Fibroblast of lung (primary cell): Measurements from ENCODE around the gene HOXD11. TPM values are rescaled to one million over a fixed set of nuclear protein-coding genes. Genes with fewer than 3 reads are reported as not detected.
A peak's percentile ranks its signal among the peaks of the same experiment; 100 is the strongest.

Experiments
- DNase-seq, 2 donors: peaks; one replicate each; pipeline versions ENCODE4 v3.0.0 to v3.0.0-alpha.2; 2010; ENCODE audit warnings: low read depth in 2 of 2
- H2AFZ ChIP-seq: 2 replicates; pipeline ENCODE4 v1.5.1; 2012; ENCODE audit warnings: low read length, control low read depth, inconsistent platforms
- H3K27ac ChIP-seq: 2 replicates; pipeline ENCODE4 v1.5.1; 2011; ENCODE audit warnings: low read length, control low read depth; ENCODE audit not compliant: insufficient read depth
- H3K27me3 ChIP-seq: 2 replicates; pipeline ENCODE4 v1.5.1; 2011; ENCODE audit warnings: mild to moderate bottlenecking, low read length; ENCODE audit not compliant: control insufficient read depth, insufficient read depth
- H3K36me3 ChIP-seq: 2 replicates; pipeline ENCODE4 v1.5.1; 2011; ENCODE audit warnings: low read length; ENCODE audit not compliant: control insufficient read depth, insufficient read depth
- H3K4me1 ChIP-seq: 2 replicates; pipeline ENCODE4 v1.5.1; 2011; ENCODE audit warnings: low read length; ENCODE audit not compliant: control insufficient read depth, insufficient read depth; ENCODE audit errors: extremely low read depth
- H3K4me2 ChIP-seq: 2 replicates; pipeline ENCODE4 v1.5.1; 2011; ENCODE audit warnings: low read length, control low read depth; ENCODE audit not compliant: insufficient read depth; ENCODE audit errors: extremely low read depth
- H3K4me3 ChIP-seq, 4 experiments: fragments of 200-600 bp in 1 of 4; sonication (generic) in 1 of 4; replicated peaks in 1 of 4; 2 replicates each; pipeline ENCODE4 v1.5.1; 2011 to 2016; ENCODE audit warnings: low read length in 4 of 4, low read depth in 3 of 4, mild to moderate bottlenecking in 3 of 4, control low read depth in 2 of 4, inconsistent platforms in 1 of 4, mixed read lengths in 1 of 4; ENCODE audit not compliant: insufficient read depth in 1 of 4; ENCODE audit errors: control extremely low read depth in 1 of 4
- H3K79me2 ChIP-seq: 2 replicates; pipeline ENCODE4 v1.5.1; 2012; ENCODE audit warnings: mild to moderate bottlenecking, low read length, inconsistent platforms; ENCODE audit not compliant: control insufficient read depth, insufficient read depth
- H3K9ac ChIP-seq: 2 replicates; pipeline ENCODE4 v1.5.1; 2011; ENCODE audit warnings: mild to moderate bottlenecking, low read length, control low read depth; ENCODE audit not compliant: insufficient read depth
- H3K9me3 ChIP-seq: 2 replicates; pipeline ENCODE4 v1.5.1; 2012; ENCODE audit warnings: low read depth, low read length; ENCODE audit not compliant: control insufficient read depth, insufficient read depth
- H4K20me1 ChIP-seq: 2 replicates; pipeline ENCODE4 v1.5.1; 2011; ENCODE audit warnings: low read length; ENCODE audit not compliant: control insufficient read depth, insufficient read depth; ENCODE audit errors: extremely low read depth
- EZH2 ChIP-seq: IDR thresholded peaks from 2 replicates; pipeline ENCODE4 v1.5.1; 2012; ENCODE audit warnings: low read length, control low read depth, mild to moderate bottlenecking; ENCODE audit errors: missing control alignments
- polyA plus RNA-seq, 2 donors: library from polyadenylated mRNA; depleted of rRNA in 1 of 2; stranded (reverse) in 1 of 2; unstranded in 1 of 2; fragments of >200 nt; gene quantifications; 2 replicates each; pipeline ENCODE4 v1.2.1, GENCODE V29; 2011 to 2012; ENCODE audit warnings: missing spikeins in 1 of 2
- total RNA-seq: library from RNA; depleted of rRNA; stranded (reverse); fragments of >200 nt; gene quantifications from 2 replicates; pipeline ENCODE4 v1.2.1, GENCODE V29; 2014
- TF ChIP-seq, protein P1 (sequence below), 2 donors: IDR thresholded peaks in 1 of 2; conservative IDR thresholded peaks in 1 of 2; 1 replicate in 1 of 2; 2 replicates in 1 of 2; pipeline ENCODE4 v1.5.1; 2011 to 2012; ENCODE audit warnings: low read length in 2 of 2, control low read depth in 1 of 2, inconsistent platforms in 1 of 2, low read depth in 1 of 2, mild to moderate bottlenecking in 1 of 2

HOXD11 gene
- total and polyA plus RNA-seq, 2 donors (not counting 1 experiment from before 2014, with no cell fraction given): not detected

DNA sequence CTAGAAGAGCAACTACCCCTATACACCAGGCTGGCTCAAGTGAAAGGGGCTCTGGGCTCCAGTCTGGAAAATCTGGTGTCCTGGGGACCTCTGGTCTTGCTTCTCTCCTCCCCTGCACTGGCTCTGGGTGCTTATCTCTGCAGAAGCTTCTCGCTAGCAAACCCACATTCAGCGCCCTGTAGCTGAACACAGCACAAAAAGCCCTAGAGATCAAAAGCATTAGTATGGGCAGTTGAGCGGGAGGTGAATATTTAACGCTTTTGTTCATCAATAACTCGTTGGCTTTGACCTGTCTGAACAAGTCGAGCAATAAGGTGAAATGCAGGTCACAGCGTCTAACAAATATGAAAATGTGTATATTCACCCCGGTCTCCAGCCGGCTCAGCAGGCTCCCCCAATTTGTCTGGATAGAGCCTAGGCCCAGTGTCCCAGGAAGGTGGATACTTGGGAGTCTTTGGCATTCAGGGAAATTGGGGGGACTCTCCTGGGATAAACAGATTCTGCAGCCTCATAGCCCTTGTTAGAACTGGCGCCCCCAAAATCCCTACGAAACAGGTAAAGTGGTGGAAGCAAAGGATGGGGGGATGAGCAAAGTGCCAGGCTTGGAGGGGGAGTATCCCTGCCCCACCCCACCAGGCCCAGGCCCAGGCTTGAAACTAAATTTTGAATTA, 41.8 kb downstream of the HOXD11 start:
- no peaks in the 10 kb centered on the region for H3K79me2 ChIP-seq
- H3K4me2 ChIP-seq: no peak overlapping the region
- no peaks in the 10 kb centered on the region for H3K36me3 ChIP-seq
- H3K27ac ChIP-seq: no peak overlapping the region
- H2AFZ ChIP-seq: no peak overlapping the region
- TF ChIP-seq, protein P1, sequence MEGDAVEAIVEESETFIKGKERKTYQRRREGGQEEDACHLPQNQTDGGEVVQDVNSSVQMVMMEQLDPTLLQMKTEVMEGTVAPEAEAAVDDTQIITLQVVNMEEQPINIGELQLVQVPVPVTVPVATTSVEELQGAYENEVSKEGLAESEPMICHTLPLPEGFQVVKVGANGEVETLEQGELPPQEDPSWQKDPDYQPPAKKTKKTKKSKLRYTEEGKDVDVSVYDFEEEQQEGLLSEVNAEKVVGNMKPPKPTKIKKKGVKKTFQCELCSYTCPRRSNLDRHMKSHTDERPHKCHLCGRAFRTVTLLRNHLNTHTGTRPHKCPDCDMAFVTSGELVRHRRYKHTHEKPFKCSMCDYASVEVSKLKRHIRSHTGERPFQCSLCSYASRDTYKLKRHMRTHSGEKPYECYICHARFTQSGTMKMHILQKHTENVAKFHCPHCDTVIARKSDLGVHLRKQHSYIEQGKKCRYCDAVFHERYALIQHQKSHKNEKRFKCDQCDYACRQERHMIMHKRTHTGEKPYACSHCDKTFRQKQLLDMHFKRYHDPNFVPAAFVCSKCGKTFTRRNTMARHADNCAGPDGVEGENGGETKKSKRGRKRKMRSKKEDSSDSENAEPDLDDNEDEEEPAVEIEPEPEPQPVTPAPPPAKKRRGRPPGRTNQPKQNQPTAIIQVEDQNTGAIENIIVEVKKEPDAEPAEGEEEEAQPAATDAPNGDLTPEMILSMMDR (conservative IDR thresholded peaks at IDR 0.05 in 1 of 2, IDR thresholded peaks at IDR 0.05 in 1 of 2; ENCODE audit: low read depth in 1 of 2, low read length in 2 of 2): no peak
- TF ChIP-seq EZH2: no peak
- H3K4me1 ChIP-seq: no peaks in the 10 kb centered on the region
- H3K4me3 ChIP-seq: no peak overlapping the region
- H3K9me3 ChIP-seq: no peaks in the 10 kb centered on the region
- H3K9ac ChIP-seq: no peak overlapping the region
- H4K20me1 ChIP-seq: no peaks in the 10 kb centered on the region
- DNase-seq: no peak
- H3K27me3 ChIP-seq: peaks cover 74% of the 10 kb centered on the region

DNA sequence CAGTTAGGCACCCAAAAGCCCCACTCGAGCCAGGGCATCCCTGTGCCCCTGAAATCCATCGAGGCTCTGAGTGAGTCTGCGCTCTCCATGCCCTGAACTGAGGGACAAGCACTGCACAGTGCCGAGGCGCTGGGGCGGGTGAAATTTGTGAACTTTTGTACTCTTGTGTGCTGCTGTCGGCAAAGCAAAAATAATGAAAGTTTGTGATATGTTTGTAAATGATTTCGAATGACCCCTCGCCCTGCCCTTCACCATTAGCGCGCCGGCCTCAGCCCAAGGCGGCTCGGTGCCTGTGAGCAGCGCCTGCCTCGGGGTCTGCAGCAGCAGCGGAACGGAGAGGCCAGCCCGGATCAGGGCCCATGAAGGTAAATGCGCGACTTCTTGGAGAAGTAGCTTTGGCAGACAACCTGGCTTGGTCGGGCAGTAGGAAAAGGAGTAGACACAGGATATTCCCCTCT, 42.4 kb downstream of the HOXD11 start:
- DNase-seq: no peak
- no peak overlapping the region for H3K4me3 ChIP-seq
- no peaks in the 10 kb centered on the region for H3K4me1 ChIP-seq
- no peak overlapping the region for H3K9ac ChIP-seq
- no peak overlapping the region for H2AFZ ChIP-seq
- peak; percentile 35 for TF ChIP-seq EZH2
- TF ChIP-seq, protein P1 (conservative IDR thresholded peaks at IDR 0.05 in 1 of 2, IDR thresholded peaks at IDR 0.05 in 1 of 2; ENCODE audit: low read depth in 1 of 2, low read length in 2 of 2): no peak
- peaks cover 71% of the 10 kb centered on the region for H3K27me3 ChIP-seq
- no peaks in the 10 kb centered on the region for H3K79me2 ChIP-seq
- H3K36me3 ChIP-seq: no peaks in the 10 kb centered on the region
- no peak overlapping the region for H3K27ac ChIP-seq
- no peaks in the 10 kb centered on the region for H3K9me3 ChIP-seq
- no peaks in the 10 kb centered on the region for H4K20me1 ChIP-seq
- H3K4me2 ChIP-seq: no peak overlapping the region

DNA sequence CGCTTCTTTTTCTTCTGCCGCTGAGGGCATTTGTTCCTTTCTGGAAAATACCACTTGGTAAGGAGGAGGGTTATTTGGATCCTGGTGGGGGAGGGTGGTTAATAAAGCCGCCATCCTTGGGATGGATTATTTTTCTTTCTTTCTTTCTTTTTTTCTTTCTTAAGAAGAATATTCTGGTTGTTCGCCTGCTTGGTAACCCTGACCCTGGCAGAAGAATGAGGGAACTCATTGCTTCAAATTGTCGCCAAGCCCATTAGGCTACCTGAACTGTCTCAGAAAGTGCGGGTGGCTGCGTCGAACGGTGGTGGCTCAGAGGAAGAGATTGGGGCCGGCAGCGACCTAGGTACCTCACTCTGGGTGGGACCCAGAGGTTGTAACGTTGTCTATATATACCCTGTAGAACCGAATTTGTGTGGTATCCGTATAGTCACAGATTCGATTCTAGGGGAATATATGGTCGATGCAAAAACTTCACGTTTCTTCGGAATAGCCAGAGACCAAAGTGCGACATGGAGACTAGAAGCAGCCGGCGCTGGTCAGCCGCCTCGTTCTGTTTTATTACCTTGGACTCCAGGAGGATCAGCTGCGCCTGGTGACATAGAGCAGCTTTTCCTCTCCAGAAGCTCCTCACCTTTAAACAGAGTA, 43.0 kb downstream of the HOXD11 start:
- Histone ChIP-seq H4K20me1 (no peaks in the 10 kb centered on the region), H2AFZ (no peak overlapping the region), H3K4me2 (no peak overlapping the region), H3K27me3 (peaks cover 70% of the 10 kb centered on the region), H3K27ac (no peak overlapping the region), H3K4me1 (no peaks in the 10 kb centered on the region), H3K79me2 (no peaks in the 10 kb centered on the region), H3K9me3 (no peaks in the 10 kb centered on the region), H3K36me3 (no peaks in the 10 kb centered on the region), H3K9ac (no peak overlapping the region), H3K4me3 (no peak overlapping the region)
- TF ChIP-seq, protein P1 (conservative IDR thresholded peaks at IDR 0.05 in 1 of 2, IDR thresholded peaks at IDR 0.05 in 1 of 2; ENCODE audit: low read depth in 1 of 2, low read length in 2 of 2): no peak
- no peak for TF ChIP-seq EZH2
- DNase-seq: no peak
